HFFc6 (cell line): ENCODE data around the gene PROC. TPM values are rescaled to one million over a fixed set of nuclear protein-coding genes. Genes with fewer than 3 reads are reported as not detected.

Experiments used
- DNase-seq: peaks from one replicate; pipeline ENCODE4 v3.0.0-alpha.2; 2018
- H3K27ac Mint-ChIP-seq: 2 replicates; pipeline ENCODE4 v1.8.0; 2020; ENCODE audit warnings: mild to moderate bottlenecking, mixed read lengths
- H3K27me3 Mint-ChIP-seq: 2 replicates; pipeline ENCODE4 v1.8.0; 2021; ENCODE audit warnings: mild to moderate bottlenecking, moderate library complexity, mixed read lengths; ENCODE audit not compliant: insufficient read depth
- H3K36me3 Mint-ChIP-seq: 2 replicates; pipeline ENCODE4 v1.8.0; 2021; ENCODE audit warnings: low read depth, mixed read lengths
- H3K4me1 Mint-ChIP-seq: 2 replicates; pipeline ENCODE4 v1.8.0; 2020; ENCODE audit warnings: low read depth, mixed read lengths
- H3K4me3 Mint-ChIP-seq: 2 replicates; pipeline ENCODE4 v1.8.0; 2020; ENCODE audit warnings: mild to moderate bottlenecking, moderate library complexity, mixed read lengths
- H3K9me3 Mint-ChIP-seq: 2 replicates; pipeline ENCODE4 v1.8.0; 2020; ENCODE audit warnings: mild to moderate bottlenecking, mixed read lengths
- total RNA-seq, 6 experiments: library from RNA; stranded (reverse); fragmentation: NEBNext Ultra II Directional; extraction: Animal tissue kit (Norgen Biotek cat#: 25700); gene quantifications; 2 replicates in 1 of 6; 3 replicates in 5 of 6; pipeline ENCODE4 v1.2.3, GENCODE V29; 2021
- TF ChIP-seq, protein P1 (sequence below): fragments of 200-600 bp; sonication (generic); IDR thresholded peaks from 2 replicates; pipeline ENCODE4 v1.5.0; 2021; ENCODE audit warnings: antibody characterized with exemption, mild to moderate bottlenecking

PROC gene
- total RNA-seq, 6 experiments from 2014 or later, result not detected

DNA sequence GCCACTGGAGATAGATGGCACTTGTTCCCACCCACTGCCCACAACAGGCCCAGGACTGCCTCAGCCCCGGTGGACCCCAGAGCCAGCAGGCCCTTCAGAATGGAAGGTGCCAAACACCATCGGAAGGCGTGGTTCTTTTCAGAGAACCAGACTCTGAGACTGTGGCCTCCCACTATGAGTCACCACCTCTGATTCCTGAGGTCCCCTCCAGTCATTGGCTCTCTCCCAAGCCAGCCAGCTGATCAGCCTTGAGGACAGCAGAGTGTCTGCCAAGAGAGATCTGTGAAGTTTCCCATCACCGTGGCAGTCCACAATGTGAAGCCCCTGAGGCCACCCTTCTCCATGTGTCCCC is 20.0 kb upstream of the PROC start:
- Mint-ChIP-seq H3K27ac (peak overlapping the region; percentile 74), H3K36me3 (peaks cover 7% of the 10 kb centered on the region), H3K4me1 (peaks cover 41% of the 10 kb centered on the region), H3K4me3 (peak overlapping the region; percentile 65), H3K9me3 (no peaks in the 10 kb centered on the region), H3K27me3 (peaks cover 6% of the 10 kb centered on the region; the same call in 1 of the 2 replicates)
- TF ChIP-seq, protein P1, sequence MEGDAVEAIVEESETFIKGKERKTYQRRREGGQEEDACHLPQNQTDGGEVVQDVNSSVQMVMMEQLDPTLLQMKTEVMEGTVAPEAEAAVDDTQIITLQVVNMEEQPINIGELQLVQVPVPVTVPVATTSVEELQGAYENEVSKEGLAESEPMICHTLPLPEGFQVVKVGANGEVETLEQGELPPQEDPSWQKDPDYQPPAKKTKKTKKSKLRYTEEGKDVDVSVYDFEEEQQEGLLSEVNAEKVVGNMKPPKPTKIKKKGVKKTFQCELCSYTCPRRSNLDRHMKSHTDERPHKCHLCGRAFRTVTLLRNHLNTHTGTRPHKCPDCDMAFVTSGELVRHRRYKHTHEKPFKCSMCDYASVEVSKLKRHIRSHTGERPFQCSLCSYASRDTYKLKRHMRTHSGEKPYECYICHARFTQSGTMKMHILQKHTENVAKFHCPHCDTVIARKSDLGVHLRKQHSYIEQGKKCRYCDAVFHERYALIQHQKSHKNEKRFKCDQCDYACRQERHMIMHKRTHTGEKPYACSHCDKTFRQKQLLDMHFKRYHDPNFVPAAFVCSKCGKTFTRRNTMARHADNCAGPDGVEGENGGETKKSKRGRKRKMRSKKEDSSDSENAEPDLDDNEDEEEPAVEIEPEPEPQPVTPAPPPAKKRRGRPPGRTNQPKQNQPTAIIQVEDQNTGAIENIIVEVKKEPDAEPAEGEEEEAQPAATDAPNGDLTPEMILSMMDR, result no peak
- peak; percentile 91 for DNase-seq

DNA sequence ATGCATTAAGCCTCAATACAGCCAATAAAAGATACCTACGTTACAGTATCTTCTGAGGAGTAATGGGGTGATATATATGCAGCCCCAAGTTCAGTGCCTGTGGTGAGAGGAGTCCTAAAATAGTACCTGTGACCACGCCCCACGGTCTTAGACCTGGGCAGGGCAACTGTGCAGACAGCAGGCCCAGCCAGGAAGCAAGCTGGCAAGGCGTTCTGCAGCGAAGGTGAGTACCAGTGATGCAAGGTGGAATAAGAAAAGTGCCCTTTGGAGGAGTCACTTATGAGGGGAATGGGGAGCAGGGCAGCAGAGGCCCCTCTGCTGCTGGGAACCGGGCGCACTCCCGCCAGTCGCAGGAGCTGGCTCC is 17.7 kb upstream of the PROC start:
- no peak overlapping the region for H3K27ac Mint-ChIP-seq
- DNase-seq, result no peak
- H3K36me3 Mint-ChIP-seq, result no peaks in the 10 kb centered on the region
- peaks cover 6% of the 10 kb centered on the region; the same call in 1 of the 2 replicates for H3K27me3 Mint-ChIP-seq
- peaks cover 59% of the 10 kb centered on the region for H3K4me1 Mint-ChIP-seq
- TF ChIP-seq, protein P1, result no peak
- no peak overlapping the region for H3K4me3 Mint-ChIP-seq
- no peaks in the 10 kb centered on the region for H3K9me3 Mint-ChIP-seq

DNA sequence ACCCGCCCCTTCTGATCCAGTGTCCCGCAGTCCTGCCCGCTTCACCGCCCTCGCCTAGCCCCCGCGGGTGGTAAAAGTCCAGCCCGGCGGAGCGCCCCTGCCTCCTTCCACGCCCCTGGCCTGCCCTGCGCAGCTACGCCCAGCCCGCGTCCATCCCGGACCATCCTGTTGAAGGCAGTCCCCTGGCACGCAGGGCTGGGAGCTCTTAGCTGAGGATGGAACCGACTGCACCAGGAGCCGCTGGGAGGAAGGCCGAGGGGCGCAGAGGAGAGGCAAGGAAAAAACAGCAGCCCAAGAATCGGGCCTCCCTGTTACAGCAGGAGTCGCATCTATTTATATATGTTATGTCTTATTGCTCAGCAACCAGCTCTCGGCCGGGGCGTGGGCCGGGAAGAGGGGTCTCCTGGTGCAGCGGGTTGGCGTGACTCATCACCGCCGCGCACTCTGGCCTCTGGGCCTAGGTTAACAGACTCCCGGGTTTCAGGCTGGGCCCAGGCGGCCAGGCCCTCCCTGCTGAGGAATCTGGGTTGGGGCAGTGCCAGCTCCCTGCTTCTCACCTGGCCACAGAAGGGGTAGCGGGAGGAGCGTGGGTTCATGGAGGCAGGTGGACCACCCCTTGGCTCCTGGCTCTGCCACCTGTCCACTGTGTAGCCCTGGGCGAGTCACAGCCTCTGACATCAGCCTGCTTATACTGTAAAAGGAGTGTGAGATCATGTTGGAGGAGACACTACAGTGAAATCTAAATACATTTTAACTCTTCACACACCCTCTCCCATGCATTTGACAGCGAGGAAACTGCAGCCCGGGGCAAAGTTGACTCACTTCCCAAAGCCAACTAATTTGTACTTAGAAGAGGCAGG is 17.1 kb upstream of the PROC start:
- H3K4me1 Mint-ChIP-seq, result peaks cover 59% of the 10 kb centered on the region
- peak overlapping the region; percentile 65 for H3K27ac Mint-ChIP-seq
- H3K27me3 Mint-ChIP-seq, result peaks cover 6% of the 10 kb centered on the region; the same call in 1 of the 2 replicates
- no peaks in the 10 kb centered on the region for H3K9me3 Mint-ChIP-seq
- no peaks in the 10 kb centered on the region for H3K36me3 Mint-ChIP-seq
- TF ChIP-seq, protein P1, result no peak
- H3K4me3 Mint-ChIP-seq, result no peak overlapping the region
- peak; percentile 79 for DNase-seq

DNA sequence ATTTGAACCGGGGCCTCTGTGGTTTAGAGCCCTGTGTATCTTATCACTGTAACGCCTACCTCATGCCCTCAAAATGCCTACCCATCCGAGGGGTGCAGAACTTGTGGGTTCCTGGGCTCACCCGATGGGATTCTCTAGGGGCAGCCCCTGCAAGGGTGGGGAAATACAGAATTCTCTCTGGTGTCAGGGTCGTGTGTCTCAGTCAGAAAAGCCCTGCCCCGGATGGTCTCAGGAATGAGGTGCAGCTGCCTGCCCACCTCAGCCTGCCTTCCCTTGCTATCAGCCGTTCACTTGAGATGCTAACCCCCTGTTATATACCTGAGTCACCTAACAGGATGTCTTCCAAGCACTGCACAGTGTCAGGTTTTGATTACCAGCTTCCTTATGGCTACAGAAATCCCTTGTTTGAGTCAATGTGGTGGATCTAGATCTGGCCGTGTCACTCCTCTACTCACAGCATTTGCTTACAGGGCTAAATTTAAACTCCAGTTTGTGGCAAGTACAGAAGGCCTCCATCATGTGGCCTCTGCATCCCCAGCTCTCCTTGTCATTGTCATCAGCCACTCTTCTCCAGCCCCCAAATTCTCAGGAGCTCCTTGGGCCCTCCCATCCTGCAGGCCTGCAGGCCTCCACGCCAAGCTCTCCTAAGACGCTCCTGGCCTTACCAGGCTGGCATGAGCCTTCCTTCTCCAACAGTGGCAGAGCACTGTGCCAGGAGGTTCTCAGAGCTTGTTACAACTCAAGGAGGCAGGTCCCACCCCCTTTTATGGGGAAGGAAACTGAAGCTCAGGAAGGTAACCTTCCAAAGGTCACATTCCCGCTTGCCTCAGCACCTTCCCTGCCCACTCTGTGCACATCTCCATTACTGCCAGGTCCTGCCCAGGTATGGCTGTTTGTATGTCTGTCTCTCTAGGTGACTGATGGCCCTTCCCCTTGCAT is 16.2 kb upstream of the PROC start:
- TF ChIP-seq, protein P1, result no peak
- Mint-ChIP-seq H3K36me3 (no peaks in the 10 kb centered on the region), H3K4me3 (no peak overlapping the region), H3K27me3 (peaks cover 6% of the 10 kb centered on the region; the same call in 1 of the 2 replicates), H3K9me3 (no peaks in the 10 kb centered on the region), H3K4me1 (peaks cover 59% of the 10 kb centered on the region), H3K27ac (peak overlapping the region; percentile 65)
- no peak for DNase-seq

DNA sequence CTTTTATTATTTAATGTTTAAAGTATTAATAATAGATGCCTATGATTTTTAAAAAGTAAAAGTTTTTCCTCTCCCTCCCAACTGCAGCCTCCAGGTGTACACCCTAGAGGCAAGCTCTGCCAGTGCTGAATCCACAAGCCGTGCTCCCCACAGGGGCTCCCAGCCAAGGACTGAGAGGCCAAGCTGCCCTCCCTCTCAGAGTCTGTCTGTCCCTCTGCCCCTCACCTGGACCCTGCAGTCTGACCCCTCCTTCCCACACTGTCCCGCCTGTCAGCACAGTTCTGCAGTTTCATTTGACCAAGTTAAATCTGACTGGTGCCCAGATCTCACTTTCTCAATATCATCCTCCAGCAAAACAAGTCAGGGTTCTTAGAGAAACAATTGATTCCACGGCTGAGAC is 14.8 kb upstream of the PROC start:
- TF ChIP-seq, protein P1, result no peak
- peaks cover 54% of the 10 kb centered on the region for H3K4me1 Mint-ChIP-seq
- H3K27ac Mint-ChIP-seq, result no peak overlapping the region
- no peak overlapping the region for H3K4me3 Mint-ChIP-seq
- peaks cover 4% of the 10 kb centered on the region; the same call in 1 of the 2 replicates for H3K27me3 Mint-ChIP-seq
- no peaks in the 10 kb centered on the region for H3K9me3 Mint-ChIP-seq
- H3K36me3 Mint-ChIP-seq, result no peaks in the 10 kb centered on the region
- no peak for DNase-seq
